IMR-90 (cell line): Measurements from ENCODE around the gene CDYL2.

Source experiments
- CHD1 ChIP-seq: IDR thresholded peaks from 2 replicates; pipeline ENCODE4 v1.6.1; 2012; ENCODE audit warnings: low read depth, low read length, improper control_type of control experiment
- MXI1 ChIP-seq: IDR thresholded peaks from 2 replicates; pipeline ENCODE4 v1.6.1; 2012; ENCODE audit warnings: low read depth, mild to moderate bottlenecking, low read length, moderate library complexity, borderline replicate concordance
- POLR2A ChIP-seq: IDR thresholded peaks from 2 replicates; pipeline ENCODE4 v1.6.1; 2012; ENCODE audit warnings: mild to moderate bottlenecking, low read depth, low read length
- RAD21 ChIP-seq: IDR thresholded peaks from 2 replicates; pipeline ENCODE4 v1.6.1; 2012; ENCODE audit warnings: low read length, improper control_type of control experiment
- RFX5 ChIP-seq: IDR thresholded peaks from 2 replicates; pipeline ENCODE4 v1.8.0; 2012; ENCODE audit warnings: low read depth, mild to moderate bottlenecking, low read length, moderate library complexity
- TF ChIP-seq, protein P1 (sequence below): conservative IDR thresholded peaks from 2 replicates; pipeline ENCODE4 v1.5.1; 2012; ENCODE audit warnings: mild to moderate bottlenecking, low read depth, low read length, improper control_type of control experiment

DNA sequence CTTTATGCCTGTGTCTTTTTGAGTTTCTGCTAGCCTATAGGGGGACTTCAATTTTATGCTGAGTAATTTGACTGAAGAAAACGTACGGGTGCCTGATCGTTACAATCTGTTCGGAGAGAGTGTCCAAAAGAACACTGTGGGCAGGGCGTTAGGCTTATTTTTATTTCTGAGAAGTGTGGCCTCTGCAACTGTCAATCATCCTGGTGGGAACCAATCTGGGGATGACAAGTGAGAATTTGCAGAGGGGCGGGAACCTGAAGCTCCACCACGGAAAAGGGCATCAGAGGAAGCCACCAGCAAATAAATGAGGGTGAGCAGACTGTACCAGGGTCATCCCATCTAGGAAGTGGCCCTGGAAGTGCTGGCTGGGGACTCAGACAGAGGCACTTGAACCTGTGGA, 12.0 kb upstream of the CDYL2 start:
- TF ChIP-seq RAD21: no peak
- TF ChIP-seq, protein P1, sequence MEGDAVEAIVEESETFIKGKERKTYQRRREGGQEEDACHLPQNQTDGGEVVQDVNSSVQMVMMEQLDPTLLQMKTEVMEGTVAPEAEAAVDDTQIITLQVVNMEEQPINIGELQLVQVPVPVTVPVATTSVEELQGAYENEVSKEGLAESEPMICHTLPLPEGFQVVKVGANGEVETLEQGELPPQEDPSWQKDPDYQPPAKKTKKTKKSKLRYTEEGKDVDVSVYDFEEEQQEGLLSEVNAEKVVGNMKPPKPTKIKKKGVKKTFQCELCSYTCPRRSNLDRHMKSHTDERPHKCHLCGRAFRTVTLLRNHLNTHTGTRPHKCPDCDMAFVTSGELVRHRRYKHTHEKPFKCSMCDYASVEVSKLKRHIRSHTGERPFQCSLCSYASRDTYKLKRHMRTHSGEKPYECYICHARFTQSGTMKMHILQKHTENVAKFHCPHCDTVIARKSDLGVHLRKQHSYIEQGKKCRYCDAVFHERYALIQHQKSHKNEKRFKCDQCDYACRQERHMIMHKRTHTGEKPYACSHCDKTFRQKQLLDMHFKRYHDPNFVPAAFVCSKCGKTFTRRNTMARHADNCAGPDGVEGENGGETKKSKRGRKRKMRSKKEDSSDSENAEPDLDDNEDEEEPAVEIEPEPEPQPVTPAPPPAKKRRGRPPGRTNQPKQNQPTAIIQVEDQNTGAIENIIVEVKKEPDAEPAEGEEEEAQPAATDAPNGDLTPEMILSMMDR: no peak
- no peak for TF ChIP-seq POLR2A
- TF ChIP-seq RFX5: no peak
- no peak for TF ChIP-seq MXI1
- no peak for TF ChIP-seq CHD1
